Neural crest cell (in vitro differentiated cells): ENCODE data around the gene ETFRF1. TPM values are rescaled to one million over a fixed set of nuclear protein-coding genes. Genes with fewer than 3 reads are reported as not detected.

Source experiments
- DNase-seq: peaks from one replicate; pipeline ENCODE4 v3.0.0; 2021; ENCODE audit warnings: low read depth, mixed read lengths, low spot score
- H3K27ac Mint-ChIP-seq: one replicate; pipeline ENCODE4 v1.8.0; 2021; ENCODE audit warnings: mild to moderate bottlenecking, mixed read lengths; ENCODE audit not compliant: unreplicated experiment
- H3K27me3 Mint-ChIP-seq: 2 replicates; pipeline ENCODE4 v1.8.0; 2021; ENCODE audit warnings: low read depth, mild to moderate bottlenecking, mixed read lengths
- H3K36me3 Mint-ChIP-seq: 2 replicates; pipeline ENCODE4 v1.8.0; 2021; ENCODE audit warnings: low read depth, mild to moderate bottlenecking, mixed read lengths
- H3K4me1 Mint-ChIP-seq: 2 replicates; pipeline ENCODE4 v1.8.0; 2021; ENCODE audit warnings: mixed read lengths
- H3K4me3 Mint-ChIP-seq: one replicate; pipeline ENCODE4 v1.8.0; 2021; ENCODE audit warnings: mild to moderate bottlenecking, mixed read lengths
- H3K9me3 Mint-ChIP-seq: 2 replicates; pipeline ENCODE4 v1.8.0; 2021; ENCODE audit warnings: mixed read lengths
- CTCF ChIP-seq: fragments of 200-600 bp; sonication (generic); conservative IDR thresholded peaks from 2 replicates; pipeline ENCODE4 v1.5.0; 2021; ENCODE audit warnings: antibody characterized with exemption, mild to moderate bottlenecking
- total RNA-seq: library from RNA; stranded (reverse); gene quantifications from 2 replicates; pipeline ENCODE4 v1.2.1, GENCODE V29; 2021

The ETFRF1 gene
- total RNA-seq, 1 donor from 2014 or later, result 14.1 TPM

DNA sequence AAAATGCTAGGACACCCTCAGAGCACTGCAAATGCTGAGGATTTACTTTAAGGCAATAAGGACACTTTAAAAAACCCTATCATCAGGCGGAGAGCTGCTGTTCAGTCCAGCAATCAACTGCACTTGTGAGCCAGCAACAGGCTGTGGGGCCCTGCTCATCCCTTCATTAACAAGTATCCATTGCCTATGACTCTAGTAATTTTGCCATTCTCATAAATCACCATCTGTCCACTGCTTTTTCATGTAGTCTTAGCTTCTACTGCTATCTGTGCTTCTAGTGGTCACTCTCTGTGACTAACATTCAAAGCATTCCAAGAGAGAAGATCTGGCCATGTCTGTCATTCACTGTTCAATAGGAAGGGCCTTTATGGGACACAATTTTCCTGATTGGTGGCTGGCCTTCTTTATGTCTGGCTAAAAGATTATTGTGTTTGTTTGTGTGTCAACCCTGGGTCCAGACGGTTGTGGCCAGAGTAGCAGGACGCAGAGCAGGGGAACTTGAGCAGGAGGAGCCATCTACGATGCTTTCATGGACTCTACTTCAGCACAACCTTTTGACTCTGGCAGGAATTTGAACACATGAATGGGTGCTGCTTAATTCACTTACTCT is 59.3 kb downstream of the ETFRF1 start:
- Mint-ChIP-seq H3K4me3 (peak overlapping the region; percentile 10), H3K36me3 (no peaks in the 10 kb centered on the region), H3K27me3 (peaks cover 62% of the 10 kb centered on the region), H3K9me3 (no peaks in the 10 kb centered on the region), H3K27ac (no peak overlapping the region), H3K4me1 (peaks cover 19% of the 10 kb centered on the region)
- no peak for TF ChIP-seq CTCF
- no peak for DNase-seq

Other genes starting within 250 kb of the ETFRF1 start
- 199 TPM in 2 replicates for gene BCAT1, start 246.1 kb upstream of the ETFRF1 start, total RNA-seq
- 0.37 and 0.77 TPM in 2 replicates for gene DNAI7, start 77 bp upstream of the ETFRF1 start, total RNA-seq
- 30.5 and 31.2 TPM in 2 replicates for gene KRAS, start 55.7 kb downstream of the ETFRF1 start, total RNA-seq